Heart right ventricle (tissue), 16 donors: ENCODE data around the gene CPVL. TPM values are rescaled to one million over a fixed set of nuclear protein-coding genes. Genes with fewer than 3 reads are reported as not detected.

Experiments
- ATAC-seq, 8 donors: fragments of 200-7000 bp; cut with Tn5 transposase; one replicate each; pipeline ENCODE4 v1.9.1; 2020; ENCODE audit warnings: mild to moderate bottlenecking in 8 of 8, moderate library complexity in 8 of 8, moderate number of reproducible peaks in 1 of 8
- DNase-seq, 2 donors: peaks; one replicate each; pipeline ENCODE4 v3.0.0-alpha.2; 2020
- H3K27ac ChIP-seq, 10 donors: fragments of 200-600 bp; sonication (generic) in 2 of 10; one replicate each; pipeline versions ENCODE4 v1.5.0 to v1.8.0; 2020 to 2022; ENCODE audit warnings: mild to moderate bottlenecking in 3 of 10
- H3K27me3 ChIP-seq, 7 donors: fragments of 200-600 bp; one replicate each; pipeline ENCODE4 v1.8.0; 2021 to 2022; ENCODE audit warnings: mild to moderate bottlenecking in 2 of 7
- H3K36me3 ChIP-seq, 9 donors: fragments of 200-600 bp; sonication (generic) in 1 of 9; one replicate each; pipeline versions ENCODE4 v1.5.0 to v1.8.0; 2020 to 2022; ENCODE audit warnings: mild to moderate bottlenecking in 2 of 9
- H3K4me1 ChIP-seq, 9 donors: fragments of 200-600 bp; sonication (generic) in 1 of 9; one replicate each; pipeline versions ENCODE4 v1.5.0 to v1.8.0; 2020 to 2022; ENCODE audit warnings: mild to moderate bottlenecking in 4 of 9
- H3K4me3 ChIP-seq, 10 donors: fragments of 200-600 bp; sonication (generic) in 2 of 10; one replicate each; pipeline versions ENCODE4 v1.5.0 to v1.8.0; 2020 to 2022; ENCODE audit warnings: mild to moderate bottlenecking in 7 of 10, moderate library complexity in 2 of 10
- H3K9me3 ChIP-seq, 11 donors: fragments of 200-600 bp in 10 of 11; sonication (generic) in 2 of 11; one replicate each; pipeline versions ENCODE4 v1.5.0 to v1.8.0; 2013 to 2022; ENCODE audit warnings: mild to moderate bottlenecking in 2 of 11, control low read depth in 1 of 11, moderate library complexity in 1 of 11
- WGBS, 2 donors: extraction: QIAGEN DNeasy Blood & Tissue Kit; methylation state at CpG; one replicate each; pipeline ENCODE4 v1.1.7; 2013; ENCODE audit warnings: inconsistent platforms in 1 of 2; 5-methylcytosine and 5-hydroxymethylcytosine counted together
- intact Hi-C, 10 donors: fragments of 100-400 bp; cut with DNase I; formaldehyde crosslinking; loops; one replicate each; pipeline versions ENCODE4 v1.11.1 to v1.14.2; 2022
- polyA plus RNA-seq, 2 donors: library from polyadenylated mRNA; stranded (reverse); fragments of 200-250 nt; gene quantifications; one replicate each; pipeline ENCODE4 v1.2.3, GENCODE V29; 2013
- total RNA-seq, 10 donors: library from RNA; stranded (reverse); fragmentation: NEBNext Ultra II Directional in 3 of 10; extraction: Animal tissue kit (Norgen Biotek cat#: 25700) in 3 of 10; gene quantifications; one replicate each; pipeline versions ENCODE4 v1.2.1 to v1.2.4, GENCODE V29; 2021 to 2023
- TF ChIP-seq, protein P1 (sequence below), 9 donors: fragments of 200-600 bp; sonication (generic) in 2 of 9; IDR thresholded peaks; one replicate each; pipeline versions ENCODE4 v1.5.0 to v1.8.0; 2021 to 2022; ENCODE audit warnings: antibody characterized with exemption in 9 of 9, mild to moderate bottlenecking in 5 of 9, moderate library complexity in 1 of 9
- donor health status: Arrhythmogenic right ventricular cardiomyopathy.
- donor health status: ischemic (EF 13 %, LVEDD 7.1; RV severe dilation, severe dysfunction).
- donor health status: healthy with polysubstance abuse.
- donor health status: DM: no; HTN: yes; CAD: no.
- donor health status: DM: no; HTN: no; CAD: no.
- donor health status: ischemic (EF 25% LVEDD 6.9; RV normal size, moderate dysfunction).
- donor health status: ischemic (EF 25% LVEDD 5.7; RV mildly dilated, moderate dysfunction).
- donor health status: healthy.
- donor health status: DM: yes; HTN: yes; CAD: no.
- donor health status: Ischemic cardiomyopathy.
- donor health status: ischemic (EF 35%, LVEDD 5.7; RV mildly dilated, moderate dysfunction).
- donor health status: nonischemic (EF 11% LVEDD 7.7; RV severe dilation, severe dysfunction).
- donor health status: DM: yes; HTN: yes; CAD: no.
- donor health status: PGD.
- donor health status: ischemic (EF 29% LVEDD 5.4; RV normal size, mild dysfunction).
- donor health status: nonischemic (EF 23%, LVEDD 6.1; RV moderate dilation, normal function).

Gene CPVL
- total and polyA plus RNA-seq, 12 donors = 49.4 to 215 (median 93.0) TPM

GRCh38 chr7:29139796-29140195 is 6.5 kb downstream of the CPVL start:
- intact Hi-C loops = no loop called here
- DNase-seq (no peak), ATAC-seq (peak in 1 of 8 donors; percentile 27)
- H3K36me3 ChIP-seq = no peaks in the 10 kb centered on the region
- peak overlapping the region in 2 of 10 donors; percentile 31 to 59 for H3K27ac ChIP-seq
- H3K4me1 ChIP-seq = peaks cover 0 to 67% (median 0%) of the 10 kb centered on the region in 9 donors
- TF ChIP-seq, protein P1, sequence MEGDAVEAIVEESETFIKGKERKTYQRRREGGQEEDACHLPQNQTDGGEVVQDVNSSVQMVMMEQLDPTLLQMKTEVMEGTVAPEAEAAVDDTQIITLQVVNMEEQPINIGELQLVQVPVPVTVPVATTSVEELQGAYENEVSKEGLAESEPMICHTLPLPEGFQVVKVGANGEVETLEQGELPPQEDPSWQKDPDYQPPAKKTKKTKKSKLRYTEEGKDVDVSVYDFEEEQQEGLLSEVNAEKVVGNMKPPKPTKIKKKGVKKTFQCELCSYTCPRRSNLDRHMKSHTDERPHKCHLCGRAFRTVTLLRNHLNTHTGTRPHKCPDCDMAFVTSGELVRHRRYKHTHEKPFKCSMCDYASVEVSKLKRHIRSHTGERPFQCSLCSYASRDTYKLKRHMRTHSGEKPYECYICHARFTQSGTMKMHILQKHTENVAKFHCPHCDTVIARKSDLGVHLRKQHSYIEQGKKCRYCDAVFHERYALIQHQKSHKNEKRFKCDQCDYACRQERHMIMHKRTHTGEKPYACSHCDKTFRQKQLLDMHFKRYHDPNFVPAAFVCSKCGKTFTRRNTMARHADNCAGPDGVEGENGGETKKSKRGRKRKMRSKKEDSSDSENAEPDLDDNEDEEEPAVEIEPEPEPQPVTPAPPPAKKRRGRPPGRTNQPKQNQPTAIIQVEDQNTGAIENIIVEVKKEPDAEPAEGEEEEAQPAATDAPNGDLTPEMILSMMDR (IDR thresholded peaks at IDR 0.05) = no peak
- peaks cover 0 to 6% (median 0%) of the 10 kb centered on the region in 7 donors for H3K27me3 ChIP-seq
- no peak overlapping the region for H3K4me3 ChIP-seq
- peaks cover 0 to 11% (median 0%) of the 10 kb centered on the region in 11 donors for H3K9me3 ChIP-seq
- WGBS, 2 donors = 76 to 77% methylated on average over 4 of the region's 4 CpGs

DNA sequence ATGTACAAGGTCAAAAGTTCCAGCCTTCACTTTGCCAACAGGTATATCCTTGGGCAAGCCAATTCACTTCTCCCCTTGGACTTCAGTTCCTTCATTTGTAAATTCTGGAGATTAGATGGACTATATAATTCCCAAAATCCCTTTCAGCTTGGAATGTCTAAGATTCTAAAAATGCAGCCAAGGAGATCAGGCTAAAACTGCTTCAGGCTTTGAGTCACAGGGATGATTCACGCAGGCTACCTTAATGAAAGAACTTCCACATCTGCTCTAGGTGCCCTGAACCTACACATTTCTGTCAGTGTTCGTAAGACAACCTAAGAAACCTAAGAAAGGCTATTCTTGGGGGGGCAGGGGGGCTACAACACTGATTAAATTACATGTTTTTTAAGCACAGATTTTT is 7.1 kb downstream of the CPVL start:
- H3K9me3 ChIP-seq = peaks cover 0 to 11% (median 0%) of the 10 kb centered on the region in 11 donors
- WGBS, 2 donors = 83 to 92% methylated on average over 2 of the region's 2 CpGs
- ATAC-seq = no peak
- no peaks in the 10 kb centered on the region for H3K36me3 ChIP-seq
- no peak overlapping the region for H3K4me3 ChIP-seq
- peaks cover 0 to 66% (median 0%) of the 10 kb centered on the region in 9 donors for H3K4me1 ChIP-seq
- no peak overlapping the region for H3K27ac ChIP-seq
- TF ChIP-seq, protein P1 (IDR thresholded peaks at IDR 0.05) = no peak
- intact Hi-C loops = no loop called here
- DNase-seq = no peak
- H3K27me3 ChIP-seq = no peaks in the 10 kb centered on the region

DNA sequence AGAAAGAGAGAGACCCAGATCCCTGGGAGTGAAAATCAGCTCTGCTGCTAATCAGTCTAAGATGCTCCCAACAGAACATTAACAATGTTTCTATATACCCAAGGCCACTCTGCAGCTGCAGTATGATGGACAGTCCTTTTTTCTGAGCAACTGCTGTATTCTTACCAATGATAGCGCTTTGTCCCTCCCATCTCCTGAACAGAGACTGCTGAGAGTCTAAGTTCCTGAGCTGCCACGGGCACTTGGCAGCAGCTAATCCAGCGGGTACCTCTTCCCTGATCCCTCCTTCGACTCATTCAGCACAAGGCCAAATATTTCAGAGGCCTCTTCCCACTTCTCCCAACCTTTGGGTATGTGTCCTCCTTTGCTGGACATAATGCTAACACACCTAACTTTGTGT is 7.7 kb downstream of the CPVL start:
- ATAC-seq = peak in 1 of 8 donors; percentile 26

DNA sequence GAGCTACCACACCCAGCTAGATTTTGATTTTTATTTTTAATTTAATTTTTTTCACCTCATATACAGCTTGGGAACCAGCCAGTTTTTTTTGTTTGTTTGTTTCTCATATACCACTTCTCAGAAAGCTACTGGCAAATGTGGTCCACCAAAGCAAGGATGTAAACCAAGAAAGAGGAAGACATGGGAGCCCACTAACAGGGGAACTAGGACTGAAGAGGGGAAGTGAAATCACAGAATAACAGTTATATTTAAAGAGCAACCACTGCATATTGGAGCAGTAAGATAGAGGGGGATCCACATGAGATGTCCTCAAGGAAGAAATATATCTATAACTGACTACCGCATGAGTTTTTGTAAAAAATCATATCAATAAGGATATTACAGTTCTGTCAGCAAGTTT is 10.5 kb downstream of the CPVL start:
- DNase-seq (no peak), ATAC-seq (peak in 1 of 8 donors; percentile 37)
- peaks cover 0 to 54% (median 0%) of the 10 kb centered on the region in 9 donors for H3K4me1 ChIP-seq
- no peak overlapping the region for H3K4me3 ChIP-seq
- intact Hi-C loops = no loop called here
- H3K9me3 ChIP-seq = peaks cover 0 to 11% (median 0%) of the 10 kb centered on the region in 11 donors
- 91 to 97% methylated on average over 1 of the region's 1 CpG for WGBS, 2 donors
- H3K27me3 ChIP-seq = no peaks in the 10 kb centered on the region
- H3K27ac ChIP-seq = peak overlapping the region in 1 of 10 donors; percentile 65
- no peaks in the 10 kb centered on the region for H3K36me3 ChIP-seq
- TF ChIP-seq, protein P1 (IDR thresholded peaks at IDR 0.05) = no peak

More for the DNA sequence above, 7.7 kb downstream of the CPVL start:
- TF ChIP-seq, protein P1 (IDR thresholded peaks at IDR 0.05) = no peak
- no peak overlapping the region for H3K27ac ChIP-seq
- H3K4me3 ChIP-seq = no peak overlapping the region
- 56 to 64% methylated on average over 4 of the region's 4 CpGs for WGBS, 2 donors
- H3K4me1 ChIP-seq = peaks cover 0 to 66% (median 0%) of the 10 kb centered on the region in 9 donors
- DNase-seq = no peak
- no peaks in the 10 kb centered on the region for H3K36me3 ChIP-seq
- H3K27me3 ChIP-seq = no peaks in the 10 kb centered on the region
- H3K9me3 ChIP-seq = peaks cover 0 to 11% (median 0%) of the 10 kb centered on the region in 11 donors
- intact Hi-C loops = no loop called here
